B cell (primary cell): ENCODE results near the gene NID1.
"Not testable (repeated sequence)": the region's sequence is repeated elsewhere in the genome, so short reads cannot be mapped to it uniquely, and the experiment has no call there.

Experiments used
- EZH2 ChIP-seq: IDR thresholded peaks from 2 replicates; pipeline ENCODE4 v1.6.1; 2012; ENCODE audit warnings: borderline replicate concordance, low read depth, mild to moderate bottlenecking, moderate library complexity, low read length; ENCODE audit not compliant: insufficient read depth, poor library complexity, severe bottlenecking
- TF ChIP-seq, protein P1 (sequence below): fragments of 200-600 bp; IDR thresholded peaks from one replicate; pipeline ENCODE4 v1.8.0; 2022; ENCODE audit warnings: antibody characterized with exemption, mild to moderate bottlenecking

- TF ChIP-seq, protein P1, sequence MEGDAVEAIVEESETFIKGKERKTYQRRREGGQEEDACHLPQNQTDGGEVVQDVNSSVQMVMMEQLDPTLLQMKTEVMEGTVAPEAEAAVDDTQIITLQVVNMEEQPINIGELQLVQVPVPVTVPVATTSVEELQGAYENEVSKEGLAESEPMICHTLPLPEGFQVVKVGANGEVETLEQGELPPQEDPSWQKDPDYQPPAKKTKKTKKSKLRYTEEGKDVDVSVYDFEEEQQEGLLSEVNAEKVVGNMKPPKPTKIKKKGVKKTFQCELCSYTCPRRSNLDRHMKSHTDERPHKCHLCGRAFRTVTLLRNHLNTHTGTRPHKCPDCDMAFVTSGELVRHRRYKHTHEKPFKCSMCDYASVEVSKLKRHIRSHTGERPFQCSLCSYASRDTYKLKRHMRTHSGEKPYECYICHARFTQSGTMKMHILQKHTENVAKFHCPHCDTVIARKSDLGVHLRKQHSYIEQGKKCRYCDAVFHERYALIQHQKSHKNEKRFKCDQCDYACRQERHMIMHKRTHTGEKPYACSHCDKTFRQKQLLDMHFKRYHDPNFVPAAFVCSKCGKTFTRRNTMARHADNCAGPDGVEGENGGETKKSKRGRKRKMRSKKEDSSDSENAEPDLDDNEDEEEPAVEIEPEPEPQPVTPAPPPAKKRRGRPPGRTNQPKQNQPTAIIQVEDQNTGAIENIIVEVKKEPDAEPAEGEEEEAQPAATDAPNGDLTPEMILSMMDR: not testable (repeated sequence)
- TF ChIP-seq EZH2: not testable (repeated sequence)
Observed at GRCh38 chr1:235972691-235973090, 92.2 kb downstream of the NID1 start.
